SK-N-MC (cell line): Measurements from ENCODE around the gene TMTC1.

Source experiments
- DNase-seq: peaks from one replicate; pipeline ENCODE4 v3.0.0-alpha.2; 2011; ENCODE audit warnings: low read depth, low spot score
- H3K27ac ChIP-seq: fragments of 200-600 bp; sonication (generic); 2 replicates; pipeline ENCODE4 v1.5.1; 2016; ENCODE audit warnings: mixed run types
- H3K36me3 ChIP-seq: fragments of 200-600 bp; sonication (generic); 2 replicates; pipeline ENCODE4 v1.6.1; 2017; ENCODE audit warnings: antibody characterized with exemption, low read length, mixed read lengths; ENCODE audit not compliant: insufficient read depth
- H3K4me3 ChIP-seq: fragments of 200-600 bp; sonication (generic); 2 replicates; pipeline ENCODE4 v1.5.1; 2016
- H3K9ac ChIP-seq: fragments of 200-600 bp; sonication (generic); 2 replicates; pipeline ENCODE4 v1.8.0; 2017; ENCODE audit warnings: mixed run types, mixed read lengths; ENCODE audit not compliant: insufficient read length
- H3K9me3 ChIP-seq: fragments of 200-600 bp; sonication (generic); 2 replicates; pipeline ENCODE4 v1.6.1; 2017; ENCODE audit warnings: low read depth, mild to moderate bottlenecking, antibody characterized with exemption, low read length, moderate library complexity, mixed read lengths
- EZH2 ChIP-seq: fragments of 200-600 bp; sonication (generic); IDR thresholded peaks from one replicate; pipeline ENCODE4 v1.6.1; 2017; ENCODE audit warnings: antibody characterized with exemption
- FOXP2 ChIP-seq: optimal IDR thresholded peaks from 2 replicates; pipeline ENCODE3; 2011; ENCODE audit warnings: mild to moderate bottlenecking, moderate library complexity; ENCODE audit not compliant: insufficient read depth; ENCODE audit errors: extremely low read length, control extremely low read depth
- POLR2AphosphoS5 ChIP-seq: IDR thresholded peaks from 2 replicates; pipeline ENCODE4 v1.6.1; 2012; ENCODE audit warnings: mild to moderate bottlenecking, low read depth, low read length, borderline replicate concordance

TMTC1 gene

DNA sequence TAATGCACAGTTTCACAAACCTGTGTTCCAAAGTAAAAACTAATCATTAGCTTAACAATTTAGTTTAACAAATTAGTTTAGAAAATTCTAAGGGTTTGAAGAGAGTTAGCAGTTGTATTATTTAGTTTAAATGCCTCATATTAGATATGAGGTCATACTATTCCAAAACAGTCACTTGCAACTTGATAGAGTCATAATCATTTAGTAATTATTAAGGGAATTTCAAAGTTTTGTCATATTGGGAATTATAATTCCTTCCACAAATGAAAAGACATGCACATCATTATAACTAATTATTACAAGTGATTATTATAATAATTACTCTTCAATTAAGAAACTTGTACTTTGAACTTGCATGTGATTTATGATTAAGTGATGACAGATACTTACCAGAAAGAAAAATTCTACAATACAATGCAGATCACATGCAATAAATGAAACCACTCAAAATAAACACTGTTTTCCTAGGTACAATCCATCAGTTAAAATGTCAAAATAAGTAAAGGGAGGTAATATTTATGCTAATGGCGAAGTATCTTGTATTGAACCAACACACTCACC is 66.1 kb downstream of the TMTC1 start:
- Histone ChIP-seq H3K4me3 (no peak overlapping the region), H3K36me3 (no peaks in the 10 kb centered on the region), H3K9me3 (no peaks in the 10 kb centered on the region), H3K9ac (no peak overlapping the region), H3K27ac (no peak overlapping the region)
- TF ChIP-seq POLR2AphosphoS5: no peak
- no peak for TF ChIP-seq EZH2
- TF ChIP-seq FOXP2: no peak
- DNase-seq: no peak

DNA sequence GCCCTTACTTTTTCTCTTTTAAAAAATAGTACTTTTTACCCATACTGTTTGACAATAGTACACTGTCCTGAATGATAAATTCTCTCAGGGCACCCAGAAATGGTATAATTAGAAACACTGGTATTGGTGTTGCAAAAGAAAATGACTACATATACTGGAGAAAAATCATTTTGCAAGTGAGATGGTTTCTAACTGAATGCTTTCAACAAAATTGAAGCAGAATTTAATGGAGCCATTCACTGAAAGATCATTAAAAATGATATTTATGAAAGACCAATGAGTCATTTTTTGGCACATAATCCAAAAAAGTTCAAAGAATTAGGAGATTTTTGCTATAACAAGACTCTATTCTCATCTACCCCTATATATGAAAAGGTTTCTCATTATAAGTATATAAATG is 68.8 kb downstream of the TMTC1 start:
- H3K4me3 ChIP-seq: no peak overlapping the region
- H3K27ac ChIP-seq: no peak overlapping the region
- no peak overlapping the region for H3K9ac ChIP-seq
- DNase-seq: no peak
- TF ChIP-seq FOXP2 (no peak), EZH2 (no peak), POLR2AphosphoS5 (no peak)
- no peaks in the 10 kb centered on the region for H3K9me3 ChIP-seq
- H3K36me3 ChIP-seq: no peaks in the 10 kb centered on the region

DNA sequence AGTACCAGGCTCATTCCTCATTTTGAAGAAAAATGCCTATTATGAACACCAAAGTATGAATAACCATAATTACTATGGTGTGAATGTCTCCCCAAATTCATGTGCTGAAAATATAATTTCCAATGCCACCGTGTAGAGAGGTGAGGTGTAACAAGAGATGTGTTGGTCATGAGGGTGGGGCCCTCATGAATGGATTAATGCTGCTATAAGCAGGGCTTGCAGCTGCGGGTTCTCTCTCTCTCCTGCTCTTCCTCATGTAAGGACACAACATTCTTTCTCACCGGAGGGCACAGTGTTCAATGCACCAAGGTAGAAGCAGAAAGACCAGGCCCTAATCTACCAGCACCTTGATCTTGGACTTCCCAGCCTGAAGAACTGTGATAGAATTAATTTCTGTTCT is 70.0 kb downstream of the TMTC1 start:
- DNase-seq: no peak
- Histone ChIP-seq H3K36me3 (no peaks in the 10 kb centered on the region), H3K9me3 (no peaks in the 10 kb centered on the region), H3K27ac (no peak overlapping the region), H3K4me3 (no peak overlapping the region), H3K9ac (no peak overlapping the region)
- TF ChIP-seq FOXP2 (no peak), POLR2AphosphoS5 (no peak), EZH2 (no peak)

DNA sequence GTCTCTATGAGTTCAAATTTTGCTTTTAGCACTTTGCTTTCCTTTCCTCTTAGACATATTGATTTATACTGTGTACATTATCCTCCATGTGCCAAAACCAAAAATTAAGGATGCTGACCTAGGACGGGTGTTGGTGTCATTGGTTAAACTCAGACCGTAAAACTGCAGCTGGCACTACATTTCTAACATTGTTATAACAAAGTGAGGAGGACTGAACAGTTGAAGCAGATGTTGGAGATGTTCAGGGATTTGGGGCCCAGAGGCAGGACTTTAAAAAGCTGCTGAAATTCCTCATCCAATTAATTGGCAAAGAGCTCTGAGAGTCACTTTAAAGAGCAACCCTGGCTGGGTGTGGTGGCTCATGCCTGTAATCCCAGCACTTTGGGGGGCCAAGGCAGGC is 72.4 kb downstream of the TMTC1 start:
- Histone ChIP-seq H3K9me3 (no peaks in the 10 kb centered on the region), H3K4me3 (no peak overlapping the region), H3K27ac (no peak overlapping the region), H3K9ac (no peak overlapping the region), H3K36me3 (no peaks in the 10 kb centered on the region)
- TF ChIP-seq FOXP2 (no peak), EZH2 (no peak)
- no peak for DNase-seq

DNA sequence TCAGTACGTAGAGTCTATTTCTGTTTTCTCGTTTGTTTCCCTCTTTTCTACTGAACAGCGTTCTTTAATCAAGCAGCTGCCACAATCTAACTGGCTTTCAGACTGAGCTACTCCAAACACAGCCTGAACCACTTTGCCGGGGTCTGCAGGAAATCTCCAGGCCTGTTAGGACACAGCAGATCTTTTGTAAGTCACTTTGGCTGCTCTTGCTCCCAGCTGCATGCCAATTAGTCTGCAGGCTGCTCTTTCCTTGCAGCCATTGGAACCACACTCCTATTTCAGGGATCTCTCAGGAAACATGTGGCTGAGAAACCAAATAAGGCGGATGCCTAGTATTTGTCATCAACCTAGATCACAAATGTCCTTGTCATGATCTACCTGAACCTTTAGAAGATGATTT is 73.6 kb downstream of the TMTC1 start:
- H3K36me3 ChIP-seq: no peaks in the 10 kb centered on the region
- TF ChIP-seq EZH2 (no peak), FOXP2 (no peak), POLR2AphosphoS5 (no peak)
- no peak overlapping the region for H3K4me3 ChIP-seq
- H3K27ac ChIP-seq: no peak overlapping the region
- no peaks in the 10 kb centered on the region for H3K9me3 ChIP-seq
- DNase-seq: no peak
- H3K9ac ChIP-seq: no peak overlapping the region

DNA sequence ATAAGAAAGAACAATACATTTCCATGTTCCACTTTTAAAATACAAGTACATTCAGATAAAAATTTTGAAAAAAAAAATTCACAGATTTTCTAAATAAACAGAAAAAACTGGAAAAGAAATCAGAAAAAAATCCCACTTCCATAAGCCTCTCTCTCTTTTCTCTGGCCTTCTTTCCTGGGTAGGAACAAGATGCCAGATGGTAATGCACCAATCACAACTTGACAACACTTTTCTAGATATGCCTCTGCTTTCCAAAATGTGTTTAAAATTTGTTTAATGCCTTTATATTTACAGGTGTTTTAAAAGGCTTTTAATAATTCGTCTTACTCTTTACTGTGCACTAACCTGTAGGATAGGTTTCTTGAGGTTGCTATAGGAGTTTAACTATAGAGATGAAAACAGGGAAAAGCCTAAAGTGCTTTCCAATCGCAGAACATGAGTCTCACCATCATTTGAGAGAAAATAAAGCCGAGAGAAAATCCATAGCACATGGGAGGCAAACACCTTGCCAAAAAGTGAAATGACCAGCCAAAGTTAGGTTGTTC is 74.2 kb downstream of the TMTC1 start:
- H3K9ac ChIP-seq: no peak overlapping the region
- H3K4me3 ChIP-seq: no peak overlapping the region
- H3K27ac ChIP-seq: no peak overlapping the region
- TF ChIP-seq EZH2 (no peak), POLR2AphosphoS5 (no peak), FOXP2 (no peak)
- no peak for DNase-seq
- H3K36me3 ChIP-seq: no peaks in the 10 kb centered on the region
- H3K9me3 ChIP-seq: no peaks in the 10 kb centered on the region

DNA sequence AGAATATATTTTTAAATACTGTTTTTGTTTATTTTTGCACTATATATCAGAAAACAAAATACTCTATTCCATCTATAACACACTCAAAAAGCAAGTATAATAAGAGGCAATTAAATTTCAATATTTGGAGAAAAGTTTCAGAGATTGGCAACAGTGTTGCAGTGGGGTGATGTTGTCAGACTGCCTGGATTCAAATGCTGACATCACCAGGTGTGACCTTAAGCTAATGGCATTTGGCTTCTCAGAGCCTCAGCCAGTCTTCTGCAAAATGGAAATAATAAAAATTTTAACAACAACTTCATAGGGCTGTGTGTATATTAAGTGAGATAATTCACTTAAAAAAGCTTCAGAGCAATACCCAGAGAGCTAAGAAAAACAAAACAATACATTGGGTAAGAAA is 74.7 kb downstream of the TMTC1 start:
- no peak overlapping the region for H3K4me3 ChIP-seq
- H3K36me3 ChIP-seq: no peaks in the 10 kb centered on the region
- H3K9me3 ChIP-seq: no peaks in the 10 kb centered on the region
- DNase-seq: no peak
- H3K27ac ChIP-seq: no peak overlapping the region
- TF ChIP-seq EZH2: no peak
- TF ChIP-seq POLR2AphosphoS5: no peak
- no peak for TF ChIP-seq FOXP2
- H3K9ac ChIP-seq: no peak overlapping the region

DNA sequence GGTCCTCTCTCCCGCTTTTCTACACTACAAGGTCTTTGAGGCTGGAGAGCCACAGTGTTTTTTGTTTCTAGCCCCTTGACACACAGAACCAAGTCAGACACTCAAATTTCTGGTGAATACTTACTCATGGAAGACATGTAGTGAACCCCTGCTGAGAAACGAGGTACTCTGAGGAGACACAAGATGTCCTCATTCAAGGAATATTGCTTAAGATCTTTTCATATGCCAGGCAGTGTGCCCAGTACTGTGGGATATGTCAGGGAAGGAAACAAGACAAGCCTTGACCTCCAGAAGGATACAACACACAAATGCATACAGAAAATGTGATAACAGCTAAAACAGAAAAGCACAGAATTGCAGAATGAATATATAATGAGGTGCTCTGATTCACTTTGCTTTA is 75.9 kb downstream of the TMTC1 start:
- no peak for DNase-seq
- no peak overlapping the region for H3K4me3 ChIP-seq
- no peaks in the 10 kb centered on the region for H3K9me3 ChIP-seq
- TF ChIP-seq FOXP2 (no peak), POLR2AphosphoS5 (no peak), EZH2 (no peak)
- H3K27ac ChIP-seq: no peak overlapping the region
- H3K36me3 ChIP-seq: no peaks in the 10 kb centered on the region
- H3K9ac ChIP-seq: no peak overlapping the region

DNA sequence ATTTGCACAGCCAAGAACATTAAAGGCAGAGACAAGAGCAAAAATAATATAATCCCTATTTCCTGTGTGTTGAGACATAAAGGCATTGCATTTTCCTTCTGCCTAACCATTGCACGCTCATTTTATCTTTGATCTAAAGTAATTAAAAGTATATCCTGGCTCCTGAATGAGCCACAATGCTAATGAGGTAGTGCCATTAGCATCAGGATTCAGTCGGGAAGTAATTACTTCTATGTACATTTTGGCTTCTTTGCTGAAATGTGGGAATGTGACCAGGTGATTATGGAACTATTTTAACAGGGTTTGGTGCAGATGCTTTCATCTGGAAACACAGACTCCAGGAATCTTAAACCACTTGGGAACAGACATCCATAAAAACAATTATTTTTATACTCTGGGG is 77.4 kb downstream of the TMTC1 start:
- no peaks in the 10 kb centered on the region for H3K9me3 ChIP-seq
- DNase-seq: no peak
- H3K4me3 ChIP-seq: no peak overlapping the region
- no peak overlapping the region for H3K27ac ChIP-seq
- H3K9ac ChIP-seq: no peak overlapping the region
- TF ChIP-seq POLR2AphosphoS5 (no peak), FOXP2 (no peak), EZH2 (no peak)
- H3K36me3 ChIP-seq: no peaks in the 10 kb centered on the region

DNA sequence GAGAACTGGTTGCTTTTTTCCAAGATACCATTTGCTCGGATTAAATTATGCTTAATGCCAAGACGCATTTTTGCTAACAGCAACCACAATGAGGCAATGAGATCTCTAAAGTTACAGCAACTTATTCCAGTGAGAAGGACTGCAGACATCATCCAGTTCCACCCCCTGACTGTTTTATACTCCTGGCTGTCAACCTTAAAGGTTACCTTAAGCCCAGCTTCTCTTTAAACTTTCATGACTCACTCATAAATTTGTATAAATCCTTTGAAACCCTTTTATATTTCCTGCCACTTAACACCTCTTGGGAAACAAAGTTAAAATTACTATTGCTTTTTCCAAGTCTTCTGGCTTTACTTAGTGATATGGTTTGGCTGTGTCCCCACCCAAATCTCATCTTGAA is 80.2 kb downstream of the TMTC1 start:
- H3K27ac ChIP-seq: no peak overlapping the region
- H3K4me3 ChIP-seq: no peak overlapping the region
- no peaks in the 10 kb centered on the region for H3K9me3 ChIP-seq
- no peaks in the 10 kb centered on the region for H3K36me3 ChIP-seq
- H3K9ac ChIP-seq: no peak overlapping the region
- no peak for DNase-seq
- no peak for TF ChIP-seq POLR2AphosphoS5
- no peak for TF ChIP-seq FOXP2
- TF ChIP-seq EZH2: no peak
